ENCODE results near the gene EXOSC2.
"Not testable (repeated sequence)": the region's sequence is repeated elsewhere in the genome, so short reads cannot be mapped to it uniquely, and the experiment has no call there.

The EXOSC2 gene

GRCh38 chr9:130668659-130669058 is 24.9 kb upstream of the EXOSC2 start:
- DNase-seq, result no peak

- no peak for DNase-seq
These were observed 23.6 kb upstream of the EXOSC2 start for GRCh38 chr9:130669965-130670364.

GRCh38 chr9:130670644-130671043 is 22.9 kb upstream of the EXOSC2 start:
- DNase-seq, result no peak

GRCh38 chr9:130672466-130672865 is 21.1 kb upstream of the EXOSC2 start:
- no peak for DNase-seq

- no peak for DNase-seq
These were observed 20.5 kb upstream of the EXOSC2 start for GRCh38 chr9:130672933-130673615.

- no peak for DNase-seq
These were observed 18.2 kb upstream of the EXOSC2 start for GRCh38 chr9:130675396-130675795.

- no peak for DNase-seq
These were observed 16.3 kb upstream of the EXOSC2 start for GRCh38 chr9:130677252-130677651.

GRCh38 chr9:130680836-130681768 is 12.5 kb upstream of the EXOSC2 start:
- DNase-seq, result peak; percentile 55

- DNase-seq, result peak; percentile 9
These were observed 11.7 kb upstream of the EXOSC2 start for GRCh38 chr9:130681769-130682420.

- DNase-seq, result peak; percentile 43
These were observed 11.0 kb upstream of the EXOSC2 start for GRCh38 chr9:130682421-130683121.

- DNase-seq, result no peak
These were observed 8.5 kb upstream of the EXOSC2 start for GRCh38 chr9:130685104-130685503.

GRCh38 chr9:130685945-130686344 is 7.6 kb upstream of the EXOSC2 start:
- not testable (repeated sequence) for DNase-seq

- DNase-seq, result no peak
These were observed 6.0 kb upstream of the EXOSC2 start for GRCh38 chr9:130687615-130688014.

- no peak for DNase-seq
These were observed 5.5 kb upstream of the EXOSC2 start for GRCh38 chr9:130688072-130688471.

- no peak for DNase-seq
These were observed 4.0 kb upstream of the EXOSC2 start for GRCh38 chr9:130689572-130689936.

GRCh38 chr9:130689937-130690700 is 3.5 kb upstream of the EXOSC2 start:
- DNase-seq, result peak; percentile 85

- no peak for DNase-seq
These were observed 1.3 kb upstream of the EXOSC2 start for GRCh38 chr9:130692321-130692720.

- DNase-seq, result no peak
These were observed 517 bp upstream of the EXOSC2 start for GRCh38 chr9:130693101-130693425.

- no peak for DNase-seq
These were observed 625 bp downstream of the EXOSC2 start for GRCh38 chr9:130694205-130694604.

- no peak for DNase-seq
These were observed 2.6 kb downstream of the EXOSC2 start for GRCh38 chr9:130696139-130696650.

GRCh38 chr9:130696996-130697395 is 3.4 kb downstream of the EXOSC2 start:
- DNase-seq, result no peak

GRCh38 chr9:130698514-130698913 is 4.9 kb downstream of the EXOSC2 start:
- no peak for DNase-seq
